ENCODE data around the gene PGLYRP2.
A peak's percentile ranks its signal among the peaks of the same experiment; 100 is the strongest.

PGLYRP2 gene

GRCh38 chr19:15438577-15438976 is 40.7 kb downstream of the PGLYRP2 start:
- DNase-seq, result no peak

DNA sequence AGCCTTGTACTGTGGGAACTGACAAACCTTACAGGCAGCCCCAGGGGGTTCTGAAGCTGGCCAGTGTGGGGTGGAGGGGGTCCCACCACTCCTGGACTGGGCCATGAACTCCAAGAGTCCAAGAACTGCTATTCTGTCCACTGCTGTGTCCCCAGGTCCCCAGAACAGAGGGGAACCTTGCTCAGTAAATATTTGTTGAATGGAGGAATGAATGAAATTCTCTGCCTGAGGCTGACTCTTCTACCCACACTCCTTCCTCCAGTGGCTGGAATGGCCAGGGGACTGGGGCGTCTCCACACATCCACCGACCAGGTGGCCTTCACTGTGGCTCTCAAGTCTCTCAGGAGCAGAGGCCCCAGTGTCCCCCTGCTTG is 41.2 kb downstream of the PGLYRP2 start:
- DNase-seq, result no peak

DNA sequence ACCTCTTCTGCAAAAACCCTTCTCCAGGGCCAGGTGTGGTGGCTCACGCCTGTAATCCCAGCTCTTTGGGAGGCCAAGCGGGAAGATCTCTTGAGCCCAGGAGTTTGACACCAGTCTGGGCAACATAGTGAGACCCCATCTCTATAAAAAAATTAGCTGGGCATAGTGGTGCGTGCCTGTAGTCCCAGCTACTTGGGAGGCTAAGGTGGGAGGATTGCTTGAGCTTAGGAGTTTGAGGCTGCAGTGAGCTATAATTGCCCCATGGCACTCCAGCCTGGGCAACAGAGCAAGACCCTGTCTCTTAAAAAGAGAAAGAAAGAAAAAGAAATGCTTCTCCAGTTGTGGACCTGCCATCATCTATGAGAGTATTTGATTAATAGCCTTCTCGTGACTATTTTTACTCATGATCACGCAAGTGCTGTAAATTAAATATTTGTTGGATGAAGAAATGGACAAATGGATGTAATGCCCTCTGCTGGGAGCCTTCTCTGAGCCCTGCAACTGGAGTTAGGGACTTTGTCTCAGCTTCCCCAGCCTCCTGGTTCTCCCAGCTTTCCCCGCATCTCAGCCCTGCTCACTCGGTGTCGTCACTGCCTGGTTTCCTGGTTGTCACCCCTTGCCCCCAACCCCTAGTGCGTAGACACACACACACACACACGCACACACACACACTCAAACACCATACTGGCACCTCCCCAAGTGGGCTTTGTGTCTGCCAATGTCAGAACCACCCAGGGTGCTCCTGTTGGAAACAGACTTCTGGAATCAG is 41.8 kb downstream of the PGLYRP2 start:
- no peak for DNase-seq

GRCh38 chr19:15436826-15437110 is 42.5 kb downstream of the PGLYRP2 start:
- DNase-seq, result no peak

GRCh38 chr19:15436012-15436825 is 43.1 kb downstream of the PGLYRP2 start:
- no peak for DNase-seq

- no peak for DNase-seq
Observed at GRCh38 chr19:15433519-15434069, 45.7 kb downstream of the PGLYRP2 start.

- peak; percentile 91 for DNase-seq
Observed at GRCh38 chr19:15432629-15433518, 46.4 kb downstream of the PGLYRP2 start.

DNA sequence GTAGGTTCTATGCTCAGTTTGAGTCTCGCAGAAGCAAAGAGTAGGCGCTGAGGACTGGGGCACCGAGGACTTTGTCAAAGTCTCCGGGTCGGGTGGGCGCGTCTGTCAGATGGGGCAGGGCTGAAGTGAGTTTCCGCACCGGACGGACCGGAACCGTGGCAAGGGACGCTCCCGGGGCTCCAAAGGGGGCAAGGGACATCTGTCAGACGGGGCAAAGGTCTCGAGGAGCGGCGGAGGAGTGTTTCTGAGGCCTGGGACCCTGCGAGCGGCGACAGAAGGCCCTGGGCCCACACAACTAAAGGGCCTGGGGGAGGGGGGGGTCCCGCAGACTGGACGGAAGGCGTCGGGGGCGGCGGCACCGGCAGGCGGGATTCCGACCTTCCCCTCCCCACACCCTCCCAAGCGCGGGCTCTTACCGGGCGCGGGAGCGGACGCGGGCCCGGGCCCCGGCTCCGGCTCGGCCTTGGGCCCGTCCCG is 47.2 kb downstream of the PGLYRP2 start:
- no peak for DNase-seq

GRCh38 chr19:15431396-15432017 is 47.8 kb downstream of the PGLYRP2 start:
- DNase-seq, result no peak

GRCh38 chr19:15430526-15431120 is 48.7 kb downstream of the PGLYRP2 start:
- no peak for DNase-seq

GRCh38 chr19:15429825-15430467 is 49.4 kb downstream of the PGLYRP2 start:
- DNase-seq, result no peak

DNA sequence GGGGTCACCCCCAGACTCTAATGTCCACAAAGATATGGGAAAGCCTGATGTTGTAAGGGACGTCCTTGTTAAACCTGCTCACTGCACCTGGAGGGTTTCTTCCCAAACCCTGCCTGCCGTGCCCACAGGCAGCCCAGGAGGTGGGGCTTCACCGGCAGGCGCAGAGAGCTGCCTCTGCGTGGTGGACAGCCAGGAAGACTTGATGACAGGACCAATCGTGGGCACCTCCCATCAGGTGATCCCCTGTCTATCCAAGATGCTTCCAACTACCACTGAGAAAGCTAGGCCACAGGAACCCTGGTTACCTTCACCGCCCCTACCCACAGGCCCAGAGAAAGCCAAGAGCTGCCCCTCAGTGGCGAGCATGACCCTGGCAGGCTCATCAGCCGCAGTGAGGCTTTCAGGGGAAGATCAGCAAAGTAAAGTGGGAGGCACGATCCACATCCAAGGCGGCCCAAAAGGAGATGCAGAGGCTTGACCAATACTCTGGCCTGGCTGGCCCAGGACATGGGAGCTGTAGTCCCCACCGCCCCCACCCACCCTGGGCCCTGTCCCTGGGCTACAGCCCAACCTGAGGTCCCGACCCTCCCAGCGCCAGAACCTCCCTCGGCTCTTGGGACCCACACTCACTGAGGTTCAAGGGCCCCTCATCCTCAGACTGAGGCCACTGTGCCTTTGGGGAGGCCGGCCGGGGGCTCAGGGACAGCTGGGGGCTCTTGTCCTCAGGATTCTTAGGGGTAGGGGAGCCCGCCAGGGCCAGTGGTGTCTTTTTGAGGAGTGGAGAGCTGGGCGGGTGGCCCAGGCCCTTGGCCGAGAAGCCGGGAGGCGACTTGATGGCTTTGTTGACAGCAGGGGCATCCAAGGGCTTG is 50.1 kb downstream of the PGLYRP2 start:
- DNase-seq, result no peak

DNA sequence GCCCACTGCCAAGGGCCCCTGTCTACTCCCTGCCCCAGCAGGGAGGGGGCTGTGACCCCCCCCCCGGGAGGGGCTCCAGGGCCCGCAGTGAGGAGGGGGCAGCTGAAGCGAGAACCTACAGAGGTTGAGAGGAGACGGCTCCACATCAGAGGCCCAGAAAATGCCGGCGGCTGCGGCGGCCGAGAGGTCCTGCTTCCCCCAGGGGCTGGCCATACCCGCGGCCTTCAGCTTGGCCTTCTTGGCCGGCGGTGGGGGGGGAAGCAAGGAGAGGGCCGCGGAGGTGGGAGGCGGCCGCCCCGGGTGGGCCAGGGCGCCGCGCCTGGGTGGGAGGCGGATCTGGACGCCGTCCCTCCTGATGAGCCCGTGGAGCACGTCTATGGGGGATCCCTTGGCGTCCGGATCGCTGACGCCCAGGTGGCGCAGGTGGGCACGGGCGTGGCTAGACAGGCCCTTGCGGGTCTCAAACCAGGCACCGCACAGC is 51.3 kb downstream of the PGLYRP2 start:
- no peak for DNase-seq

DNA sequence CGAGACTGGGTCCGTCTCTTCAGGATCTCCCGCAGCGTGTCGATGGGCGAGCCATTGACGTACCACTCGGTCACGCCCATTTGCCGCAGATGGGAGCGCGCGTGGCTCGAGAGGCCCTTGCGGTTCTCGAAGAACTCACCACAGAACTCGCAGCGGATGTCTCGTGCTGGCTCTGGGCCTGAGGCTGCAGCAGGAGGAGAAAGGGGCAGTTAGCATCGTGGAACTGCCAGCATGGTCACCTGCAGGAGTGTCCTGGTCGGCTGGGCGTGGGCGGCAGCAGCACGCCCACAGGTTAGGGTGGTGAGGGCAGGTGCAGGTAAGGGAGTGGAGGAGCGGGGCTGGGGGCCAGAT is 52.0 kb downstream of the PGLYRP2 start:
- no peak for DNase-seq

- no peak for DNase-seq
Observed at GRCh38 chr19:15426485-15427349, 52.6 kb downstream of the PGLYRP2 start.

GRCh38 chr19:15425321-15425950 is 53.9 kb downstream of the PGLYRP2 start:
- DNase-seq, result no peak

GRCh38 chr19:15424692-15425272 is 54.5 kb downstream of the PGLYRP2 start:
- no peak for DNase-seq

- no peak for DNase-seq
Observed at GRCh38 chr19:15424121-15424520, 55.2 kb downstream of the PGLYRP2 start.

DNA sequence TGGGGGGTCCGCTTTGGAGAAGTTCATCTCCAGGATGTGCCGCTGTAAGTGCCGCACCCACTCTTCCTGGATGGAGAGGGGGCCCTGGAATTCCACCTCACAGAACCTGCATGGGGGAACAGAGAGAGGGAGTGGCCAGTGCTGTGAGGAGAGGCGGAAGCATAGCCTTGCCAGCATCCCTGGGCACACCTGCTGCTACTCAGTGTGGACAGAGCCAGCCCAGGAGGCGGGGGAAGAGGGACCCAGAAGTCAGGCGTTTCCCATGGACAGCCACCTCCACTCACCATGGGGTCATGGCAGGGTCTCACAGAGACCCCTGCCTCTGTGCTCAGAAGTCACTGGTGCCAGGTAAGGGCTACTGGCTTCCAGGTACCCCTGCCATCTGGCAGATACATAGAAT is 56.2 kb downstream of the PGLYRP2 start:
- no peak for DNase-seq
